Measurements from ENCODE around the gene ZNF532.
"Not testable (repeated sequence)": the region's sequence is repeated elsewhere in the genome, so short reads cannot be mapped to it uniquely, and the experiment has no call there.

Gene ZNF532, protein sequence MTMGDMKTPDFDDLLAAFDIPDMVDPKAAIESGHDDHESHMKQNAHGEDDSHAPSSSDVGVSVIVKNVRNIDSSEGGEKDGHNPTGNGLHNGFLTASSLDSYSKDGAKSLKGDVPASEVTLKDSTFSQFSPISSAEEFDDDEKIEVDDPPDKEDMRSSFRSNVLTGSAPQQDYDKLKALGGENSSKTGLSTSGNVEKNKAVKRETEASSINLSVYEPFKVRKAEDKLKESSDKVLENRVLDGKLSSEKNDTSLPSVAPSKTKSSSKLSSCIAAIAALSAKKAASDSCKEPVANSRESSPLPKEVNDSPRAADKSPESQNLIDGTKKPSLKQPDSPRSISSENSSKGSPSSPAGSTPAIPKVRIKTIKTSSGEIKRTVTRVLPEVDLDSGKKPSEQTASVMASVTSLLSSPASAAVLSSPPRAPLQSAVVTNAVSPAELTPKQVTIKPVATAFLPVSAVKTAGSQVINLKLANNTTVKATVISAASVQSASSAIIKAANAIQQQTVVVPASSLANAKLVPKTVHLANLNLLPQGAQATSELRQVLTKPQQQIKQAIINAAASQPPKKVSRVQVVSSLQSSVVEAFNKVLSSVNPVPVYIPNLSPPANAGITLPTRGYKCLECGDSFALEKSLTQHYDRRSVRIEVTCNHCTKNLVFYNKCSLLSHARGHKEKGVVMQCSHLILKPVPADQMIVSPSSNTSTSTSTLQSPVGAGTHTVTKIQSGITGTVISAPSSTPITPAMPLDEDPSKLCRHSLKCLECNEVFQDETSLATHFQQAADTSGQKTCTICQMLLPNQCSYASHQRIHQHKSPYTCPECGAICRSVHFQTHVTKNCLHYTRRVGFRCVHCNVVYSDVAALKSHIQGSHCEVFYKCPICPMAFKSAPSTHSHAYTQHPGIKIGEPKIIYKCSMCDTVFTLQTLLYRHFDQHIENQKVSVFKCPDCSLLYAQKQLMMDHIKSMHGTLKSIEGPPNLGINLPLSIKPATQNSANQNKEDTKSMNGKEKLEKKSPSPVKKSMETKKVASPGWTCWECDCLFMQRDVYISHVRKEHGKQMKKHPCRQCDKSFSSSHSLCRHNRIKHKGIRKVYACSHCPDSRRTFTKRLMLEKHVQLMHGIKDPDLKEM (N-terminal part only)

DNA sequence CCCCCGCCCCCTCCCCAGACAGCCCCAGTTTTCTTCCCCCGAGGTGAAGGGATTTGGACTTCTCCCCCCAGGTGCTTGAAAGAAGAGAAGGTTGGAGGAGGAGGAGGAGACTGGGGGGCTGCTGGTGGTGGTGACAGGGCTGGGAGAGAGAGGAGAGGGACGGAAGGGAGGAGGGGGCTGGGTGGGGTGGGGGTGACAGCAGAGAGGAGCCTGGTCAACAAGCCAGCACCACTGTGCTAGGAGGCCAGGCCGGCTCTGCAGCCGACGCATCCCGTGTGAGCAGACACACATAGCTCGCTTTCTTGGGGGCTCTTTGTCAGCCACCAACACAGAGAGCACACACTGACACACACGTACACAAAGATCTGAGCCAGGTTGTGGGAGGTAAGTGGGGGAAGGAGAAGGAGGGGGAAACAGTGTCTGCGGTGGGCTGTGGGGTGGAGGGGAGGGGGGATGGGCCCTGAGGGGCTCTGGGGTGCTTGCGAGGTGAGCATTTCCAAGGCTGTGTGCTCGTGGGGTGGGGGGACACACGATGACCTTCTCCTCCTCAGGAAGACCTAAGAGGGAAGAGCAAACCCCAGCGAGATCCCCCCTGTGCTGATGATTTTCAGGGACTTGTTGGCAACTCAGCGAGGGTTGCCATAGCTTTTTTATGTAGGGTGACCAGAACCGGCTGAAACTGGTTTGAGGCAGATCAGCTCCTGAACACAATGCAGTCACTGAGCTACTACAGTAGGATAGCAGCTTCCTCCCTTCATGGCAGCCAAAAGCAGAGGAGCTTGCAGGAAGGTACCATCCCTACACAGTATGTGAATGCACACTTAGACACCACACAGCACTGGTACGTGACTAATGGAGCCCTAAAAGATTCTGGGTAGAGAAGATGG lies at the start of gene ZNF532:
TSS of gene ZNF532 (plus strand) at position 732 of the 887 bp plus-strand sequence. CDS start 53,411 bp downstream, outside the sequence.
- no peak for DNase-seq (ENCODE audit: low read depth in 2 of 2)

DNA sequence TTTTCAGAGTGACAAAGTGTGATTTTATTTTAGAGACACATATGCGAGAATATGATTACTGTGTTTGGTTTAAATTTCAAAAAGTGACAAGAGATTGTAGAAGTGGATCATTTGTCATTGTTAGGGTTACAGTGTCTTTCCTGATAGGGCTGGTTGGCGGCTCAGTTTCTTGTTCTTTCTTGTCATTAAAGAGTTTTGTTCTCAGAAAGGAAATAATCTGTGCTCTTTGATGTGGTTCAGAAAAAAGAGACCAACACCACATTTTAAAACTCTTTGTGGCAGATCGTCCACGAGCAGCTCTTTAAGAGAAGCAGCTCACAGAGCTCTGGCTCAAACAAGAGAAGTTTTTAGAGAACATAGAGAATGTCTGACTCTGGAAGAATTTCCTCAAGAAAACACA lies 45.6 kb upstream of the ZNF532 start:
- no peak for DNase-seq (ENCODE audit: low read depth in 2 of 2)

DNA sequence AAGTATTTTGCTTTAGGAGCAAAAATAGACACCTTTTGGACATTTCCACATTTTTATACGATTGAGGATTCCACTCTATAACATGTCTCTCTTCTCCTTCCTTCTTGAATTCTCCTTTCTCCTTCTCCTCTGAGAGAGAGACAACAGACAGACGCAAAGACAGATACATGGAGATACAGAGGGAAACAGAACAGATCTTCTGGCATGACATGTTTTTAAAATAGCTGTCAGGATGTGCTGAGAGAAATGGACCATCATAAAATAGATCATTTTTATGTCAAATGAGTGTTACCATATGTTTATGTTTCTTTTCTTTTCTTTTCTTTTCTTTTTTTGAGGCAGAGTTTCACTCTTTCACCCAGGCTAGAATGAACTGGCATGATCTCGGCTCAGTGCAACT lies 44.4 kb upstream of the ZNF532 start:
- DNase-seq (ENCODE audit: low read depth in 2 of 2): no peak

DNA sequence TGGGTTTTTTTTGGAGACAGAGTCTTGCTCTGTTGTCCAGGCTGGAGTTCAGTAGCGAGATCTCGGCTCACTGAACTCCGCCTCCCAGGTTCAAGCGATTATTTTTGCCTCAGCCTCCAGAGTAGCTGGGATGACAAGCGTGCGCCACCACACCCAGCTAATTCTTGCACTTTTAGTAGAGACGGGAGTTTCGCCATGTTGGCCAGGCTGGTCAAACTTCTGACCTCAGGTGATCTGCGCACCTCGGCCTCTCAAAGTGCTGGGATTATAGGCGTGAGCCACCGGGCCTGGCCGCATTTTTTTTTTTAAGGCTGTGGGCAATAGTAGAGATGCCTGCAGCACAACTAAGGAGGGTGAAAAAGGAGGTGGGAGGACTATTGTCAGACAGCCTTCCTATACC lies 41.7 kb upstream of the ZNF532 start:
- DNase-seq (ENCODE audit: low read depth in 2 of 2): no peak

DNA sequence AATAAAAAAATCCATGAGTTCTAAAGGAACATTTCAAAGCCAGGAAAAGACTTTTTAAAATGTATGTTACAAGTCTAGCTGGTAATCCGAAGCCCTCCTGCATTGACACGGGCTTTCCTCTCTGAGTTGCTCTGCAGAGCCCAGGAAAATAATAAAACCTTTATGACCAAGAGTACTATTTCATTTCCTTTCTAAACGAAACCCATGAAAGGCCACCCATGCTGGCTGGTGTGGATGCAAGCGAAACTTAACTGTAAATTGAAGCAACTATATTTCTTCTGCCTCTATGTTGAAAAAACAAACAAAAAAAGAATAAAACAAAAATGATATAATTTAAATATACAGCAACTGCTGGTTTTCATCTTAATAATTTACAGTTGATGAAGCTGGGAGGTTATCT lies 41.3 kb upstream of the ZNF532 start:
- DNase-seq (ENCODE audit: low read depth in 2 of 2): no peak

DNA sequence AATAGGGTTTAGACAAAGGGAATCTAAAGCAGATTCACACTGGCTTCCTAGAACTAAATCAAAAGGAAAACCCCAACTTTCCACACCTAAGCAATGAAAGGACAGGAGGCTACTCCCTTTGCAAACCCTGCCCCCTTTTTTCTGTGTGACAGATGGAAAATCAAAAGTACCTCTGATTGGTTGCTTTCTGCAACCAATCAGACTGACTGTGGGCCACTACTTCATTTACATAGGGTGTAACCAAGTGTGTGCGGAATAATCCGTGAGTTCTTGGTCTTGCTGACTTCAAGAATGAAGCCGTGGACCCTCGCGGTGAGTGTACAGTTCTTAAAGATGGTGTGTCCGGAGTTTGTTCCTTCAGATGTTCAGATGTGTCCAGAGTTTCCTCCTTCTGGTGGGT lies 37.8 kb upstream of the ZNF532 start:
- DNase-seq (ENCODE audit: low read depth in 2 of 2): not testable (repeated sequence)

DNA sequence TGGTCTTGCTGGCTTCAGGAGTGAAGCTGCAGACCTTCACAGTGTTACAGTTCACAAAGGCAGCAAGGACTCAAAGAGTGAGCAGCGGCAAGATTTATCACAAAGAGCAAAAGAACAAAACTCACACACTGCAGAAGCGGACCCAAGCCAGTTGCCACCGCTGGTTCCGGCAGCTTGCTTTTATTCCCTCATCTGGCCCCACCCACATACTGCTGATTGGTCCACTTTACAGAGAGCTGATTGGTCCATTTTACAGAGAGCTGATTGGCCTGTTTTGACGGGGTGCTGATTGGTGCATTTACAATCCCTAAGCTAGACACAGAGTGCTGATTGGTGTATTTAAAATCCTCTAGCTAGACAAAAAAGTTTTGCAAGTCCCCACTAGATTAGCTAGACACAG lies 37.2 kb upstream of the ZNF532 start:
- DNase-seq (ENCODE audit: low read depth in 2 of 2): no peak

DNA sequence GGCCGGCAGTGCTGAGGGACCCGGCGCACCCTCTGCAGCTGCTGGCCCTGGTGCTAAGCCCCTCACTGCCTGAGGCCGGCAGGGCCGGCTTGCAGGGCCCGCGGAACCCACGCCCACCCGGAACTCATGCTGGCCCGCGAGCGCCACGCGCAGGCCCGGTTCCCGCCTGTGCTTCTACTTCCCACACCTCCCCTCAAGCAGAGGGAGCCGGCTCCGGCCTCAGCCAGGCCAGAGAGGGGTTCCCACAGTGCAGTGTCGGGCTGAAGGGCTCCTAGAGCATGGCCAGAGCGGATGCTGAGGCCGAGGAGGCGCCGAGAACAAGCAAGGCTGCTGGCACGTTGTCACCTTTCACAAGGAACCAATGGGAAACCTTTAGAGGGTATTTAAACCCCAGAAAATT lies 36.8 kb upstream of the ZNF532 start:
- no peak for DNase-seq (ENCODE audit: low read depth in 2 of 2)

DNA sequence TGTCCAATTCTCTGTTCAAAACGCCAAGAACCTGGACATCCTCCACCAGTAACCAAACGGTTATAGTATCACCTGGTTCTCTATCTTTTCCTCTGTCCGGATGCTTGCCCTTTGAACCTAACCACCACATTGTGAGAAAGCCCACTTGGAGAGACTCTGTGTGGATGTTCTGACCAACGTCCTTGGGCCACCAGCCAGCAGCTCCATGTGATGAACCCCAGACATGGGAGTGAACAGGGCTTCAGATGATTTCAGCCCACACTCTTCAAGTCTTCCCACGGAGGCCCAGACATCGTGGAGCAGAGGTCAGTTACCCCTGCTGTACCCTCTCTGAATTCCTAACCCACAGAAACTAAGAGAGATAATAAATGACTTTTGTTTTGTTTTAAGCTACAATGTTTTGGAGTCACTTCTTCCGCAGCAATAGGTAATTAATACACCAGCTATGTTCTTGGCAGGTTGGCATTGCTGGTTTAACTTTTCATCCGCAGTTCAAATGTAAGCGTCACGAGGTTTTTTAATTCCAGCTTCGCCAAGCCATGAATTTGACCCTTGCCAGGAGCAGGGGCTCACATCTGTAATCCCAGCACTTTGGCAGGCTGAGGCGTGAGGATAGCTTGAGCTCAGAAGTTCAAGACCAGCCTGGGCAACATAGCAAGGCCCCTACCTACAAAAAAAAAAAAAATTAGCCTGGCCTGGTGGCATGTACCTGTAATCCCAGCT lies 36.1 kb upstream of the ZNF532 start:
- no peak for DNase-seq (ENCODE audit: low read depth in 2 of 2)

DNA sequence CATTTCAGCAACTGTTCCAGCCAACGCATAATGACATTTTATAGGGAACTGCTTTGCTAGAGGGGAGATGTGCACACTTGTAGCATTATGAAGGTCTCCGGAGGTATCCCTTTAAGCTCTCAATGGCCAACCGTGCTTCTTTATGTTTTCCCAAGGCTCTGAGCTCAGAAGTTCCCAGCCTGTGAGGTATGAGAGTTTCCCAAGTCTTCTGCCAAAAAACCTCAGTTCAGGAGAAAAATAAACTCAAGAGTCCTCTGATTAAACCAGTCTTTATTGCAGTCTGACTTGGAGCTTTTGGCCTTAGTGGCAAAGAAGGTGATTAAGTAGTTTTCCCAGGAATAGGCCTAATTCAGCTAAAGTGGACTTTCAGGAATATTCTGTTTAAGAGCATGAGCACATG lies 35.4 kb upstream of the ZNF532 start:
- no peak for DNase-seq (ENCODE audit: low read depth in 2 of 2)

DNA sequence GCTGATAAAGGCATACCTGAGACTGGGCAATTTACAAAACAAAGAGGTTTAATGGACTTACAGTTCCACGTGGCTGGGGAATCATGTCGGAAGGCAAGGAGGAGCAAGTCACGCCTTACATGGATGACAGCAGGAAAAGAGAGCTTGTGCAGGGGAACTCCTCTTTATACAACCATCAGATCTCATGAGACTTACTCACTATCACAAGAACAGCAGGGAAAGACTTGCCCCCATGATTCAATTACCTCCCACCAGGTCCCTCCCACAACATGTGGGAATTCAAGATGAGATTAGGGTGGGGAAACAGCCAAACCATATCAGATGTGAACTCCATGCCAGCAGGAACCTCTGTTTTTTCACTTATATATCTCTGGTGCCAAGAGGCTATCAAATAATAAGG lies 34.8 kb upstream of the ZNF532 start:
- DNase-seq (ENCODE audit: low read depth in 2 of 2): not testable (repeated sequence)

DNA sequence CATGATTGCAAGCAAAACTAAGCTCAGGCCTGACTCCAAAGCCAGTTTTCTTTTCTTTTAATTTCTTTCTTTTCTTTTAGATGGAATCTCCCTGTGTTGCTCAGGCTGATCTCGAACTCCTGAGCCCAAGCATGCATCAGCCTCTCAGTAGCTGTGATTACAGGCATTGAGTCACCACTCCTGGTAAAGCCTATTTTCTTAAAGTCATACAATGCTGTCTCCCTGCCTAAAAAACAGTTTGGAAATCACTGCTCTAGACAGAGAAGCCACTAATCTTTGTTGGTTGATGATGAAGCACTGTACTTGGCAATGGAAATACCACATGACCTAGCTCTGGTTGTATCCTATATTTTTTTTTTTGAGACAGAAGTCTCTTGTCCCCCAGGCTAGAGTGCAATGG lies 33.1 kb upstream of the ZNF532 start:
- no peak for DNase-seq (ENCODE audit: low read depth in 2 of 2)

DNA sequence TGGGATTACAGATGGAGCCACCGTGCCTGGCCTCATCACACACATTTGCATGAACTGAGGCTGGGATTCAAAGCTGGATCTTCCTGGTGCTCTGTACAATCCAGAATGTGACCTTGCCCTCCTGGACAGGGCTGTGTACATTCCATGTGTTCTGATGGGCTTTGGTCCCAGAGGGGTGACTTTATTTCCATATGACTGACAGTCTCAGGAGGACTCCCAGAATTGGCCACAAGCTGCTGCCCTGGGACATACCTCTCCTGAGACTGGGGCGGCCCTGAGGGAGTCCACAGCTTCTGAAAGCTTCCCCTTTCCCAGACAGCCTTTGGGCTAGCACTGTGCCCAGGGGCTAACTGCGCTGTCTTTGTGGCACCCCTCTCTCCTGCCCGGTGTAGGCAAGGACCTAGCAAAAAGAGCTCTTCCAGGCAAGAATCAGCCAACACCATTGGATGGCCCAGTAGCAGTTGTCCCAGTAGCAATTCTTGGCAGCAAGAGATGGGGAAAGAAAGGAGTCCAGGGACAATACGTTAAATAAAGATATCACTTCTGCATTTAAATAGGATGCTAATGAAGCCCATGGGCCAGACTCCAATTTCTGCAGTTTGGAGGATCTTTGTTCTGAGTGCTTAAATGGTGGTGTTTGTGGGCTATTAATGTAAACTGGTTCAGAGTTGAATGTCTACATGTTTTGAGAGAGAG lies 26.4 kb upstream of the ZNF532 start:
- DNase-seq (ENCODE audit: low read depth in 2 of 2): no peak

DNA sequence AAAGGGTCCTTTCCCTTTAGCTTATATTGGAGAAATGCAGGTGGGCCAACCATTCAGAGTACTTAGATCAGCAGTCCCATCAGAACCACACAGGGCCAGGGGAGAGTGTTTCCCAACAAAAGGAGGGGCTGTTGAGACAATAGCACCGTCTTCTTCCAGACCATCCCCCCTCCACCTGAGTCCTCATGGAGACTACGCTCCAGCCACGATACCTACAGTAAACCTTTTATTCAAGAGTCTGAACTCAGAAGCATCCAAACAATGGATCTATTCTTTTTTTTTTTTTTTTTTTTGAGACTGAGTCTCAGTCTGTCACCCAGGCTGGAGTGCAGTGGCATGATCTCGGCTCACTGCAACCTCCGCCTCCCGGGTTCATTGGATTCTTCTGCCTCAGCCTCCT lies 25.7 kb upstream of the ZNF532 start:
- no peak for DNase-seq (ENCODE audit: low read depth in 2 of 2)

DNA sequence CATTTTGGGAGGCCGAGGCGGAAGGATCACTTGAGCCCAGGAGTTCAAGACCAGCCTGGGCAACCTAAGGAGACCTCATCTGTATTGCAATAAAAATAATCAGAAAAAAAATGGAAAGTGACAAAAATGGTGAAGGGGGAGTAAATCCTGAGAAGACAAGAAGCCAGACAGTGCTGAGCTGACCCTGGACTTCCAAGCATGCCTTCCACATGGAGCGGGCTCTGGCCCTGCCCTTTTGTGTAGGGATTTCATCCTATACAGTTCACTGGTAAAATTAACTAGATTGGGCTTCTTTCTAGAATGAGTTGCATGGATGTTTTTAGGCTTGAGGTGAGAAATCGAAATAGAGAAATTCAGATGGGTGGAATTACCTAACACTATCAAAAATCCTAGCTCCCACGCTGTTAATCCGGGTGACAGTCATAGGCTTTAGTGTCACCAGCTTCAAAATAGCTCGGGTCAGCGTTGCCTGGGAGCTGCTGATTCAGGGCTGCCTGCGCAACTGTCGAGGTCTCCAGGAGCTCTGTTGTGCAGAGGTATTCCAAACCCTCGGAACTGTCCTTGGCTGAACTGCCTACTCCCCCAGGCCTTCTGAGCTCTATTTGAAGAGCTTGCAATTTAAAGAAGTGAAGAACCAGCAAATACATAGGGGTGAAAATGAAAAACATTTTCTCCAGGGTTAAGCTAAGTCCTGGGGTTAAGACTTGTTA lies 21.5 kb upstream of the ZNF532 start:
- DNase-seq (ENCODE audit: low read depth in 2 of 2): no peak

DNA sequence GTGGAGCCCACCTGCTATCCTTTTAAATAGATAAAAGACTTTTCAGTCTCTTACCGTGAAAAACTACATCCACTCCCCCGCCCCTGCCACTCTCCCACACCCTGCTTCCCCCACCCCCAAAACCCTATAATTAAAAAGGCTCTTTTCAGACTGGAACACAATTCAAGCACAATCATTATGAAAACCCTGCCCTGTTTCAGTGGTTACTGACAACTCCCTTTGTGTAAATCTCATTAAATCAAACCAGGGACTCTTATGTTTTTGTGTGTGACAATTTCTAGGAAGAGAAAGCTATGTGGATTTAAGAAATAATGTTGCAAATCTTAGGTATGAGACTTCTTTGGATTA lies 21.0 kb upstream of the ZNF532 start:
- no peak for DNase-seq (ENCODE audit: low read depth in 2 of 2)

DNA sequence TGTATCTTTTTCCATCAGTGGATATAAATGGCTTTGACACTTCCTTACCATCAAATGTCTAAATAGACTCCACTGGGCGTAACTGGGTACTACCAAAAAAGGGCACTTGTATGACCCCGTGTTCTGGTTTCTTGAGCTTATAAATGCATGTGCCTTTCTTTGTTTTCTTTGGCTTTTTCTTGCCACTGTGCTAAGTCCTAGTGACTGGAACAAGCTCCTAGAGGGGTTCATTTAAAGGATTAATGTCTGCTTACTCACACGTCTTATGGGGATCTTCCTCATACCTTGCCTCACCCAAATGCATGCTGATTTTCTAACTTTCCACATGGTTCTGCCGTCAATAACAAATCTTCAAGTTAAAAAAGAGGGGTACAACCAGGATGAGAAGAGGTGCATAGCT lies 19.8 kb upstream of the ZNF532 start:
- DNase-seq (ENCODE audit: low read depth in 2 of 2): no peak

DNA sequence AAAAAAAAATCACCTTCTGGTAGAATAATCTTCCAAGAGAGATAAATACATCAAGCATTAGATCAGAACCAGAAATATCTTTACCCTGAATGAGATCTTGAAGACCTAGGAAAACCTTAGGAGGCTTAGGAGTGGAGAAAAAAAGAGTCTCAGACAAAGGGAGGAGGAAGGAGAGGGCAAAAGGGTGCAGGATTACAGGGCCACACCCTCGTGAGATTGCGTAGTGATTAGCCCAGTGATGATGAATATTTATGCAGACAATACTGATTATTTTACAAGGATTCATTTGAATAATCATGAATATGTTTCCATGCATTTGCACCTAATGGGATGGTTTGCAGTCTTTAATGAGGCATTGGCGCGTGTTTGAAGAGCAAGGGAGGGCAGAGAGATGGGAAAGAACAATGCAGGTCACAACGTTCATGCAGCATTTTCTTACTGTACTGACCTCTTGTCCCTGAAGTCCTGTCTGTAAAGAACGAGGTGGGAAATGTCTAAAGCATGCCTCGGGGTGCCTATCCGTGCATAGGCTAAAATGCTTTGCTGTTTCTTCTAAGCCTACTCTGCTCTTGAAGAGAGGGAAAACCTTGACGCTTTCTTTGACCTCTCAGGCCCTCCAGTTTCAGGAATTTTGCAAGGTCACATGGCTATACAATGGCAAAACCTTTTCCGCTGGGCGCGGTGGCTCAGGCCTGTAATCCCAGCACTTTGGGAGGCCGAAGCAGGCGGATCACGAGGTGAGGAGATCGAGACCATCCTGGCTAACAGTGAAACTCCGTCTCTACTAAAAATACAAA lies 18.6 kb upstream of the ZNF532 start:
- DNase-seq (ENCODE audit: low read depth in 2 of 2): no peak

Measured in stimulated activated CD8-positive, alpha-beta memory T cell treated with anti-CD3 and anti-CD28 coated beads, Interleukin-7, amount 100 ng/mL, for 1 hour (primary cell).